Transverse colon (tissue), 4 donors: ENCODE data around the gene GLT8D2.

Experiments
- CTCF ChIP-seq, 5 experiments: fragments of 200-600 bp in 3 of 5; fragments of 450-650 bp in 2 of 5; sonication (generic) in 3 of 5; IDR thresholded peaks; 1 replicate in 2 of 5; 2 replicates in 3 of 5; pipeline ENCODE4 v1.5.1; 2016 to 2017; ENCODE audit warnings: antibody characterized with exemption in 5 of 5, inconsistent platforms in 3 of 5, mild to moderate bottlenecking in 2 of 5, moderate library complexity in 1 of 5
- EP300 ChIP-seq: sonication (generic); formaldehyde crosslinking; IDR thresholded peaks from one replicate; pipeline ENCODE4 v1.6.1; 2017; ENCODE audit warnings: antibody characterized with exemption, low read depth
- POLR2A ChIP-seq: fragments of 450-650 bp; IDR thresholded peaks from one replicate; pipeline ENCODE4 v1.6.1; 2016; ENCODE audit warnings: antibody characterized with exemption, mild to moderate bottlenecking, moderate library complexity
- POLR2AphosphoS5 ChIP-seq, 3 donors: sonication (generic); formaldehyde crosslinking; IDR thresholded peaks; one replicate each; pipeline ENCODE4 v1.6.1; 2016; ENCODE audit warnings: antibody characterized with exemption in 3 of 3

- TF ChIP-seq CTCF (IDR thresholded peaks at IDR 0.05) (no peak), POLR2A (no peak), POLR2AphosphoS5 (IDR thresholded peaks at IDR 0.05) (no peak), EP300 (no peak)
Observed at GRCh38 chr12:103966736-103967135, 83.3 kb downstream of the GLT8D2 start.
